Measurements from ENCODE around the gene PRLR. TPM values are rescaled to one million over a fixed set of nuclear protein-coding genes. Genes with fewer than 3 reads are reported as not detected.

Gene PRLR
- total and polyA plus RNA-seq, 2 of the 8 experiments (the other 6 are each of a cell fraction or from before 2014, with no cell fraction given) = 0.53 to 2.5 TPM

DNA sequence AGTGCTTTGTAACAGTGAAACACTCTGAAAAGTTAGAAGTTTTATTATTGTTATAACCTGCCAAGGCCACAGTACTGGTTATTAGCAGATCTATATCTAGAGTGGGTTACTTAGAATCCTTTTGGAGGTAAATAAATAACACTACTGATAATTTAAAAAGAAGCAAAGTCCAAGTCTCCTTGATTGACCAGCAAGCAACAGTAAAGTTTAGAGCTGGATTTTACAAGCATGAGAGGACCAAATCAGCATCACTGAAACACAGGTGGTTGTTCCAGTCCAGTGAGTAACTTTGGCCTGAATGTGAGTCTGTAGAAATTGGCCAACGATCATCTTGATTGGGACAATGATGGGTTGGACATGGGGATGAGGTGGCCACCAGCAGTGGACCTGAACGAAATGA is 105.4 kb downstream of the PRLR start:
- POLR2A ChIA-PET (ENCODE audit: partially characterized antibody) = no interaction called here
- FAIRE-seq = no peak
- no peak for TF ChIP-seq TAF7 (optimal IDR thresholded peaks at IDR 0.05; ENCODE audit: borderline replicate concordance, low read depth, low read length)
- TF ChIP-seq CTBP2 (IDR thresholded peaks at IDR 0.05; ENCODE audit: borderline replicate concordance, insufficient read depth, insufficient read length, low read length) = no peak
- TF ChIP-seq, protein P1, sequence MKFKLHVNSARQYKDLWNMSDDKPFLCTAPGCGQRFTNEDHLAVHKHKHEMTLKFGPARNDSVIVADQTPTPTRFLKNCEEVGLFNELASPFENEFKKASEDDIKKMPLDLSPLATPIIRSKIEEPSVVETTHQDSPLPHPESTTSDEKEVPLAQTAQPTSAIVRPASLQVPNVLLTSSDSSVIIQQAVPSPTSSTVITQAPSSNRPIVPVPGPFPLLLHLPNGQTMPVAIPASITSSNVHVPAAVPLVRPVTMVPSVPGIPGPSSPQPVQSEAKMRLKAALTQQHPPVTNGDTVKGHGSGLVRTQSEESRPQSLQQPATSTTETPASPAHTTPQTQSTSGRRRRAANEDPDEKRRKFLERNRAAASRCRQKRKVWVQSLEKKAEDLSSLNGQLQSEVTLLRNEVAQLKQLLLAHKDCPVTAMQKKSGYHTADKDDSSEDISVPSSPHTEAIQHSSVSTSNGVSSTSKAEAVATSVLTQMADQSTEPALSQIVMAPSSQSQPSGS (IDR thresholded peaks at IDR 0.05; ENCODE audit: low read length) = no peak
- TF ChIP-seq SP4 (IDR thresholded peaks at IDR 0.05; ENCODE audit: low read length) = no peak
- TF ChIP-seq KDM5A (IDR thresholded peaks at IDR 0.05; ENCODE audit: low read length) = no peak
- TF ChIP-seq, protein P2, sequence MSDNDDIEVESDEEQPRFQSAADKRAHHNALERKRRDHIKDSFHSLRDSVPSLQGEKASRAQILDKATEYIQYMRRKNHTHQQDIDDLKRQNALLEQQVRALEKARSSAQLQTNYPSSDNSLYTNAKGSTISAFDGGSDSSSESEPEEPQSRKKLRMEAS (IDR thresholded peaks at IDR 0.05) = no peak
- no peak for TF ChIP-seq JUND (IDR thresholded peaks at IDR 0.05; ENCODE audit: low read length)
- TF ChIP-seq EGR1 (IDR thresholded peaks at IDR 0.05; ENCODE audit: borderline replicate concordance, low read depth, low read length) = no peak
- TF ChIP-seq SIN3A (conservative IDR thresholded peaks at IDR 0.05 in 1 of 2, IDR thresholded peaks at IDR 0.05 in 1 of 2; ENCODE audit: low read depth in 1 of 2, low read length in 2 of 2) = no peak
- TF ChIP-seq POLR2AphosphoS5 (IDR thresholded peaks at IDR 0.05; ENCODE audit: low read depth, low read length) = no peak
- no peak for TF ChIP-seq HDAC2 (IDR thresholded peaks at IDR 0.05; ENCODE audit: borderline replicate concordance in 1 of 2, low read depth in 2 of 2, low read length in 2 of 2)
- no peak for TF ChIP-seq CBX8 (IDR thresholded peaks at IDR 0.05; ENCODE audit: borderline replicate concordance, low read depth, low read length)

More for the DNA sequence above, 105.4 kb downstream of the PRLR start:
- Histone ChIP-seq H3K4me2 (ENCODE audit: insufficient read depth in 1 of 2, low read depth in 2 of 2, low read length in 2 of 2) (no peak overlapping the region), H2BK15ac (ENCODE audit: low read length) (no peak overlapping the region), H3K9me3 (ENCODE audit: insufficient read depth in 2 of 2, low read depth in 1 of 2, low read length in 1 of 2) (no peaks in the 10 kb centered on the region), H2BK12ac (ENCODE audit: low read depth, low read length) (no peak overlapping the region), H3K27ac (ENCODE audit: low read depth, low read length) (no peak overlapping the region), H2AFZ (ENCODE audit: low read length) (no peak overlapping the region), H2BK20ac (ENCODE audit: low read length) (no peak overlapping the region), H2BK5ac (ENCODE audit: low read depth, low read length) (no peak overlapping the region), H4K8ac (ENCODE audit: extremely low read depth, insufficient read depth, low read length) (no peak overlapping the region), H3K79me2 (ENCODE audit: control insufficient read depth in 1 of 2, insufficient read depth in 2 of 2, low read length in 2 of 2) (no peaks in the 10 kb centered on the region), H3K4ac (replicated peaks; ENCODE audit: insufficient read length, low read depth, low read length) (no peak overlapping the region), H3K9ac (replicated peaks in 1 of 4; ENCODE audit: extremely low read depth in 1 of 4, low read depth in 3 of 4, low read length in 3 of 4) (no peak overlapping the region), H2BK120ac (replicated peaks; ENCODE audit: low read depth, low read length) (no peak overlapping the region), H4K91ac (replicated peaks; ENCODE audit: insufficient read length, low read length) (no peak overlapping the region), H3K4me3 (ENCODE audit: extremely low read depth in 1 of 4, insufficient read depth in 2 of 4, low read depth in 3 of 4, low read length in 4 of 4) (no peak overlapping the region), H4K20me1 (replicated peaks in 1 of 2; ENCODE audit: control insufficient read depth in 1 of 2, insufficient read depth in 2 of 2, low read length in 2 of 2) (no peaks in the 10 kb centered on the region), H3K36me3 (ENCODE audit: control insufficient read depth in 2 of 4, insufficient read depth in 4 of 4, low read length in 3 of 4) (no peaks in the 10 kb centered on the region), H4K5ac (ENCODE audit: insufficient read length, low read depth, low read length) (no peak overlapping the region), H3K4me1 (replicated peaks in 1 of 4; ENCODE audit: control insufficient read depth in 3 of 4, insufficient read depth in 4 of 4, low read length in 3 of 4) (no peaks in the 10 kb centered on the region), H2AK5ac (ENCODE audit: low read depth, low read length) (no peak overlapping the region), H3K27me3 (replicated peaks in 1 of 4; ENCODE audit: control insufficient read depth in 3 of 4, extremely low read depth in 1 of 4, insufficient read depth in 3 of 4, low read length in 3 of 4) (no peaks in the 10 kb centered on the region), H3K18ac (ENCODE audit: extremely low read depth, low read length) (no peak overlapping the region), H3K14ac (ENCODE audit: insufficient read length) (no peak overlapping the region), H3K23me2 (ENCODE audit: low read depth, low read length) (no peaks in the 10 kb centered on the region), H3K23ac (ENCODE audit: insufficient read length) (no peak overlapping the region), H3K56ac (replicated peaks; ENCODE audit: insufficient read length, low read depth, low read length) (no peak overlapping the region), H3K79me1 (ENCODE audit: low read depth, low read length) (no peaks in the 10 kb centered on the region)
- CTCF ChIA-PET (ENCODE audit: partially characterized antibody) = interaction anchor here (1.0 kb wide), 1 partner anchor 39 kb away, joined by 3 read pairs; no protein-coding TSS in a partner anchor
- WGBS, 2 experiments (ENCODE audit: extremely low coverage in 1 of 2, insufficient coverage in 1 of 2, insufficient read length in 1 of 2, insufficient replicate concordance in 2 of 2, low coverage in 1 of 2, low lambda C conversion rate in 2 of 2, missing lambda C conversion rate in 1 of 2) = 91% methylated on average over 2 of the region's 2 CpGs; no CpG with 5 or more reads in 1 of the 2 experiments
- no peak for DNase-seq (ENCODE audit: low read depth in 1 of 2, low spot score in 2 of 2)
